Nephron progenitor cell (in vitro differentiated cells): Measurements from ENCODE around the gene ANKRD33B.
A peak's percentile ranks its signal among the peaks of the same experiment; 100 is the strongest.

Experiments
- DNase-seq: peaks from one replicate; pipeline ENCODE4 v3.0.0; 2021
- H3K27ac Mint-ChIP-seq: 2 replicates; pipeline ENCODE4 v1.8.0; 2021; ENCODE audit warnings: mild to moderate bottlenecking, moderate library complexity, mixed read lengths
- H3K27me3 Mint-ChIP-seq: 2 replicates; pipeline ENCODE4 v1.8.0; 2021; ENCODE audit warnings: mild to moderate bottlenecking, low read depth, mixed read lengths; ENCODE audit not compliant: poor library complexity
- H3K36me3 Mint-ChIP-seq: 2 replicates; pipeline ENCODE4 v1.8.0; 2021; ENCODE audit warnings: low read depth, mixed read lengths
- H3K4me1 Mint-ChIP-seq: 2 replicates; pipeline ENCODE4 v1.8.0; 2021; ENCODE audit warnings: mixed read lengths
- H3K4me3 Mint-ChIP-seq: 2 replicates; pipeline ENCODE4 v1.8.0; 2021; ENCODE audit warnings: mild to moderate bottlenecking, moderate library complexity, mixed read lengths
- H3K9me3 Mint-ChIP-seq: 2 replicates; pipeline ENCODE4 v1.8.0; 2021; ENCODE audit warnings: mild to moderate bottlenecking, moderate library complexity, mixed read lengths
- CTCF ChIP-seq: fragments of 200-600 bp; sonication (generic); IDR thresholded peaks from 2 replicates; pipeline ENCODE4 v1.5.0; 2021; ENCODE audit warnings: antibody characterized with exemption

The ANKRD33B gene

GRCh38 chr5:10645671-10646070, 81.8 kb downstream of the ANKRD33B start:
- no peak for DNase-seq
- TF ChIP-seq CTCF: no peak
- no peak overlapping the region for H3K27ac Mint-ChIP-seq
- H3K4me1 Mint-ChIP-seq: no peaks in the 10 kb centered on the region
- H3K4me3 Mint-ChIP-seq: no peak overlapping the region
- no peaks in the 10 kb centered on the region for H3K36me3 Mint-ChIP-seq
- peaks cover 48% of the 10 kb centered on the region for H3K27me3 Mint-ChIP-seq
- H3K9me3 Mint-ChIP-seq: no peaks in the 10 kb centered on the region

- DNase-seq: no peak
- Mint-ChIP-seq H3K36me3 (no peaks in the 10 kb centered on the region), H3K4me3 (no peak overlapping the region), H3K27ac (no peak overlapping the region), H3K27me3 (peaks cover 45% of the 10 kb centered on the region), H3K9me3 (no peaks in the 10 kb centered on the region), H3K4me1 (no peaks in the 10 kb centered on the region)
- no peak for TF ChIP-seq CTCF
Measured at GRCh38 chr5:10647640-10648039, 83.8 kb downstream of the ANKRD33B start.

- no peak overlapping the region for H3K4me3 Mint-ChIP-seq
- H3K27me3 Mint-ChIP-seq: peaks cover 41% of the 10 kb centered on the region
- no peak for DNase-seq
- H3K36me3 Mint-ChIP-seq: no peaks in the 10 kb centered on the region
- no peaks in the 10 kb centered on the region for H3K9me3 Mint-ChIP-seq
- no peak for TF ChIP-seq CTCF
- no peak overlapping the region for H3K27ac Mint-ChIP-seq
- H3K4me1 Mint-ChIP-seq: no peaks in the 10 kb centered on the region
Measured at GRCh38 chr5:10648806-10649665, 85.2 kb downstream of the ANKRD33B start.

GRCh38 chr5:10649666-10650380, 86.0 kb downstream of the ANKRD33B start:
- Mint-ChIP-seq H3K4me1 (no peaks in the 10 kb centered on the region), H3K9me3 (no peaks in the 10 kb centered on the region), H3K27me3 (peaks cover 42% of the 10 kb centered on the region), H3K36me3 (no peaks in the 10 kb centered on the region), H3K4me3 (no peak overlapping the region), H3K27ac (no peak overlapping the region)
- peak; percentile 68 for DNase-seq
- no peak for TF ChIP-seq CTCF

GRCh38 chr5:10652151-10652550, 88.3 kb downstream of the ANKRD33B start:
- Mint-ChIP-seq H3K4me1 (no peaks in the 10 kb centered on the region), H3K4me3 (no peak overlapping the region), H3K36me3 (no peaks in the 10 kb centered on the region), H3K27ac (no peak overlapping the region), H3K9me3 (no peaks in the 10 kb centered on the region), H3K27me3 (peaks cover 35% of the 10 kb centered on the region)
- TF ChIP-seq CTCF: no peak
- DNase-seq: no peak
